Upper lobe of right lung (tissue), 1 donor: ENCODE results near the gene EFNA5. TPM values are rescaled to one million over a fixed set of nuclear protein-coding genes. Genes with fewer than 3 reads are reported as not detected.

ENCODE experiments used
- ATAC-seq: fragments of 200-7000 bp; cut with Tn5 transposase; one replicate; pipeline ENCODE4 v1.9.1; 2020; ENCODE audit warnings: mild to moderate bottlenecking, moderate library complexity
- DNase-seq: peaks from one replicate; pipeline ENCODE4 v3.0.0-alpha.2; 2020
- H3K27ac ChIP-seq: fragments of 200-600 bp; one replicate; pipeline ENCODE4 v1.8.0; 2022
- H3K27me3 ChIP-seq: fragments of 200-600 bp; one replicate; pipeline ENCODE4 v1.8.0; 2022; ENCODE audit warnings: mild to moderate bottlenecking
- H3K36me3 ChIP-seq: fragments of 200-600 bp; one replicate; pipeline ENCODE4 v1.8.0; 2022
- H3K4me1 ChIP-seq: fragments of 200-600 bp; one replicate; pipeline ENCODE4 v1.8.0; 2022
- H3K4me3 ChIP-seq: fragments of 200-600 bp; one replicate; pipeline ENCODE4 v1.8.0; 2022; ENCODE audit warnings: mild to moderate bottlenecking
- H3K9me3 ChIP-seq: fragments of 200-600 bp; one replicate; pipeline ENCODE4 v1.8.0; 2022
- intact Hi-C: fragments of 100-400 bp; cut with DNase I; formaldehyde crosslinking; loops from one replicate; pipeline ENCODE4 v1.11.0; 2022
- total RNA-seq: library from RNA; stranded (reverse); fragmentation: NEBNext Ultra II Directional; extraction: Animal tissue kit (Norgen Biotek cat#: 25700); gene quantifications from one replicate; pipeline ENCODE4 v1.2.1, GENCODE V29; 2021
- TF ChIP-seq, protein P1 (sequence below): fragments of 200-600 bp; IDR thresholded peaks from one replicate; pipeline ENCODE4 v1.8.0; 2022; ENCODE audit warnings: antibody characterized with exemption
- donor health status: DM: no; HTN: yes; CAD: no; lungs with severe emphysema.

EFNA5 gene
- total RNA-seq, 1 donor from 2014 or later, result 12.0 TPM

DNA sequence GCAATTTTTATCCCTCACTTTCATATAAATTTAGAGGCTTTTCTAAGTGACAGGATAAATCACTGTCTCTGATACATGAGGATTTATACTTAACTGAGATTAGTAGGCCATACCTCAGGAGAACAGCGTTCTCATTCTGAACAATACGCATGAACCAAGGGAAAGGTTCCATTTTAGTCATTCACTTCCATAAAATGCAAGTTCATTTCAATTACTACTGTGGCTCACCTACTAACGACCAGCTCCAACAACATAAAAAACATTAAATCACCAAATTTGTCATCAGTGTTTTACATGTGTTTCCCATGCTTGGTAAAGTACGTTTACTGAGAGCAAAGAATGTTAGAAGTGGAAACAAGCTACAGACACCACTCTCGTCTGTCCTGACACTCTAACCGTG lies 67.4 kb downstream of the EFNA5 start:
- Histone ChIP-seq H3K36me3 (no peaks in the 10 kb centered on the region), H3K4me1 (no peaks in the 10 kb centered on the region), H3K27me3 (no peaks in the 10 kb centered on the region), H3K4me3 (no peak overlapping the region), H3K27ac (no peak overlapping the region), H3K9me3 (no peaks in the 10 kb centered on the region)
- DNase-seq (no peak), ATAC-seq (no peak)
- TF ChIP-seq, protein P1, sequence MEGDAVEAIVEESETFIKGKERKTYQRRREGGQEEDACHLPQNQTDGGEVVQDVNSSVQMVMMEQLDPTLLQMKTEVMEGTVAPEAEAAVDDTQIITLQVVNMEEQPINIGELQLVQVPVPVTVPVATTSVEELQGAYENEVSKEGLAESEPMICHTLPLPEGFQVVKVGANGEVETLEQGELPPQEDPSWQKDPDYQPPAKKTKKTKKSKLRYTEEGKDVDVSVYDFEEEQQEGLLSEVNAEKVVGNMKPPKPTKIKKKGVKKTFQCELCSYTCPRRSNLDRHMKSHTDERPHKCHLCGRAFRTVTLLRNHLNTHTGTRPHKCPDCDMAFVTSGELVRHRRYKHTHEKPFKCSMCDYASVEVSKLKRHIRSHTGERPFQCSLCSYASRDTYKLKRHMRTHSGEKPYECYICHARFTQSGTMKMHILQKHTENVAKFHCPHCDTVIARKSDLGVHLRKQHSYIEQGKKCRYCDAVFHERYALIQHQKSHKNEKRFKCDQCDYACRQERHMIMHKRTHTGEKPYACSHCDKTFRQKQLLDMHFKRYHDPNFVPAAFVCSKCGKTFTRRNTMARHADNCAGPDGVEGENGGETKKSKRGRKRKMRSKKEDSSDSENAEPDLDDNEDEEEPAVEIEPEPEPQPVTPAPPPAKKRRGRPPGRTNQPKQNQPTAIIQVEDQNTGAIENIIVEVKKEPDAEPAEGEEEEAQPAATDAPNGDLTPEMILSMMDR, result no peak
- intact Hi-C loops, result no loop called here

DNA sequence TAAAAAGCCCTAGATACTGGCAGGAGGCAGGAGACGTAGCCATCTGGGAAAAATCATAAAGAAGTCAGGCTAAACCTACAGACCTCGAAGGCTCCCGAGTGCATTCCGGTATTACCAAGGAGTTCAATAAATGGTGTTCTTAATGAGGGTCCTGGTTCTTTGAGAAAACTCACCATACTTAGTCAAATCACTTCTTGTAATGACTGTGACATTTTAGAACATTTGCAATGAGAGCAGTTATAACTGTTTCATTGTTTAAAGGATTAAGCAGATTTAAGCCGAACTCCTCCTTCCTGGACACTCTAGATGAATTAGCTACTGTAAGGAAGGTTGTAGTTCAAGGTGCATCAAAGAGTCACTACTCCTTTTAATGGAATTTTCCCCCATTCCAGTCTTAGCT lies 67.8 kb downstream of the EFNA5 start:
- DNase-seq (no peak), ATAC-seq (no peak)
- intact Hi-C loops, result no loop called here
- Histone ChIP-seq H3K36me3 (no peaks in the 10 kb centered on the region), H3K27ac (no peak overlapping the region), H3K9me3 (no peaks in the 10 kb centered on the region), H3K4me3 (no peak overlapping the region), H3K27me3 (no peaks in the 10 kb centered on the region), H3K4me1 (no peaks in the 10 kb centered on the region)
- TF ChIP-seq, protein P1, result no peak

DNA sequence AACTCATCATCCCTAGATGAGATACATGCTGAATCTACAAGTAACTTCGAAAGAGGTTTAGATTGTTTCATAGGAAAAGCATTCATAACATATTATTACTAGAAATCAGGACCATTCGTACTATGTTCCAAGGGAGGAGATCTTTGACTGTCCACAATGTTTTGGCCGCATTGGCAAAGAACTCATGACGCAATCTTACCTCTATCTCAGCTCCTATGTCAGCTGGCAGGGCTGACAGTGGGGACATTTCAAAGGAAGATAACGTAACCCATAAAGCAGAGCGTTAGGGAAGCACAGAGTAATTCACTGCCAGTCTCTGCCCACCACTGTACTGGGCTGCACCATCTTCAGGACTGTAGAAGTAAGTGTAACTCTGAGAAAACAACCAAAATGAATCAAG lies 69.7 kb downstream of the EFNA5 start:
- no peak overlapping the region for H3K4me3 ChIP-seq
- no peaks in the 10 kb centered on the region for H3K9me3 ChIP-seq
- DNase-seq (no peak), ATAC-seq (no peak)
- TF ChIP-seq, protein P1, result no peak
- intact Hi-C loops, result no loop called here
- no peaks in the 10 kb centered on the region for H3K36me3 ChIP-seq
- H3K27ac ChIP-seq, result no peak overlapping the region
- no peaks in the 10 kb centered on the region for H3K27me3 ChIP-seq
- no peaks in the 10 kb centered on the region for H3K4me1 ChIP-seq

DNA sequence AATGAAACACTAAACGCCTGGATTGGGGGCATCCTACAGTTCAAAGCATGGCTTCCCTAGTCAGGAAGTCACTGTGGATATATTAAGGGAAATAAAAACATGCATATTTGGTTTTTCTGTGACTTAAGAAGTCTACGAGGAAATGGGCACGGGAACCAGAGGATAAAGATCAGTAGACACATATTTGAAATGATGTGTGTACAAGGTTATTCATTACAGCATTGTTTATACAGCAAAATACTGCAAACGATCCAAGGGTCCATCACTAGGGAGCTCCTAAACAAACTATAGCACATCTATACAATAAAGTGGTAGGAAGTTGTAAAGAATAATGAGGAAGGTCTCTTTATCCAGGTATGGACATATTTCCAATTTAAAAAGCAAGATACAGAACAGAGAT lies 71.8 kb downstream of the EFNA5 start:
- TF ChIP-seq, protein P1, result no peak
- DNase-seq, result no peak
- H3K36me3 ChIP-seq, result no peaks in the 10 kb centered on the region
- H3K27me3 ChIP-seq, result no peaks in the 10 kb centered on the region
- no peaks in the 10 kb centered on the region for H3K9me3 ChIP-seq
- no peaks in the 10 kb centered on the region for H3K4me1 ChIP-seq
- no peak overlapping the region for H3K27ac ChIP-seq
- intact Hi-C loops, result no loop called here
- no peak for ATAC-seq
- H3K4me3 ChIP-seq, result no peak overlapping the region

DNA sequence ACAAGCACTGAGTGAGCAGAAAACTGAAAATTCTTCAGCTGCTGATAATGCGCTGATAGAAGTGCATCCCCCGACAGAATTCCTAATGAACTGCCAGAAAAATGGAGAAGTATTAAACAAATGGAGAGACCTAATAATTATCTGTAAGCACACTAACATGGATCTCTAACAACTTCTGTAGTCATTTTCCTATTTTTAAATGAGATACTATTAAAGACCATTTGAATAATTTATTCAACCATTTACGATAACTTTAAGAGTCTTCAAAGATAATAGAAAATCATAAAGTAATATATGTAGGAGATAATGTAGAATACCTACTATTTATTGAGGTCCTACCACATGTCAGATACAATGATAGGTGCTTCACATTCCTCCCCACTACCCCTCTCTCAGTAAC lies 72.9 kb downstream of the EFNA5 start:
- TF ChIP-seq, protein P1, result no peak
- no peaks in the 10 kb centered on the region for H3K9me3 ChIP-seq
- H3K36me3 ChIP-seq, result no peaks in the 10 kb centered on the region
- no peak overlapping the region for H3K4me3 ChIP-seq
- intact Hi-C loops, result no loop called here
- H3K27me3 ChIP-seq, result no peaks in the 10 kb centered on the region
- ATAC-seq (no peak), DNase-seq (no peak)
- no peak overlapping the region for H3K27ac ChIP-seq
- no peaks in the 10 kb centered on the region for H3K4me1 ChIP-seq

DNA sequence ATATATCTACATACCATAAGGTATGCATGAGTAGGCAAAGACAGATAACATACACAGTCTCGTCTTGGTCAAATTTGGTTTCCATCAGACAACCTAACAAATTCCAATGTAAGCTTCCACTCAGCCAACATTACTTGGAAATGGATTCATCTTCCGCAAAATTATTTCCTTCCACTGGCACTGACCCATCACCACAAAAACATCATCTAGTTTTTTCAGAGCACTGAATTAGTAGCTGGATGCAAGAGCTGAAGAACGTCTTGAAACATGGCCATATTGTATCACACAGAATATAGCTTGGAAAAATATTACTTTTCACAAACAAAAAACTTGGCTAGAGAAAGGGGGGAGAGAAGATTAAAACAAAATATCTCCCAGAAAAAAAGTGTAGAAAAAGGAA lies 73.5 kb downstream of the EFNA5 start:
- Histone ChIP-seq H3K4me3 (no peak overlapping the region), H3K9me3 (no peaks in the 10 kb centered on the region), H3K4me1 (no peaks in the 10 kb centered on the region), H3K36me3 (no peaks in the 10 kb centered on the region), H3K27ac (no peak overlapping the region), H3K27me3 (no peaks in the 10 kb centered on the region)
- DNase-seq (no peak), ATAC-seq (no peak)
- TF ChIP-seq, protein P1, result no peak
- intact Hi-C loops, result no loop called here
